GM19463 (cell line): ENCODE results near the gene KCNH8.

ENCODE experiments used
- ATAC-seq: cut with Tn5 transposase; IDR thresholded peaks from one replicate; pipeline ENCODE4 v1.9.1; 2021; ENCODE audit warnings: mild to moderate bottlenecking, moderate library complexity; ENCODE audit not compliant: unreplicated experiment

Gene KCNH8

GRCh38 chr3:19467761-19468160 lies 319.5 kb downstream of the KCNH8 start:
- no peak for ATAC-seq

GRCh38 chr3:19471138-19471537 lies 322.8 kb downstream of the KCNH8 start:
- ATAC-seq, result no peak

GRCh38 chr3:19473971-19474580 lies 325.8 kb downstream of the KCNH8 start:
- ATAC-seq, result no peak

- ATAC-seq, result no peak
These were observed 328.0 kb downstream of the KCNH8 start for GRCh38 chr3:19476281-19476680.

GRCh38 chr3:19485267-19485666 lies 337.0 kb downstream of the KCNH8 start:
- ATAC-seq, result no peak

GRCh38 chr3:19487386-19487785 lies 339.1 kb downstream of the KCNH8 start:
- ATAC-seq, result no peak

GRCh38 chr3:19488939-19489338 lies 340.6 kb downstream of the KCNH8 start:
- no peak for ATAC-seq

- no peak for ATAC-seq
These were observed 341.6 kb downstream of the KCNH8 start for GRCh38 chr3:19489936-19490335.

GRCh38 chr3:19506171-19506570 lies 357.9 kb downstream of the KCNH8 start:
- ATAC-seq, result no peak

- no peak for ATAC-seq
These were observed 374.0 kb downstream of the KCNH8 start for GRCh38 chr3:19522305-19522704.

GRCh38 chr3:19526071-19526470 lies 377.8 kb downstream of the KCNH8 start:
- no peak for ATAC-seq

- ATAC-seq, result no peak
These were observed 379.4 kb downstream of the KCNH8 start for GRCh38 chr3:19527746-19528145.

- no peak for ATAC-seq
These were observed 383.1 kb downstream of the KCNH8 start for GRCh38 chr3:19531426-19531825.

- peak; percentile 49 for ATAC-seq
These were observed 391.4 kb downstream of the KCNH8 start for GRCh38 chr3:19539518-19540392.

GRCh38 chr3:19540464-19540863 lies 392.2 kb downstream of the KCNH8 start:
- ATAC-seq, result peak; percentile 53

GRCh38 chr3:19541284-19541683 lies 393.0 kb downstream of the KCNH8 start:
- no peak for ATAC-seq

- peak; percentile 38 for ATAC-seq
These were observed 395.0 kb downstream of the KCNH8 start for GRCh38 chr3:19543212-19543841.

- ATAC-seq, result no peak
These were observed 399.6 kb downstream of the KCNH8 start for GRCh38 chr3:19547665-19548464.

- ATAC-seq, result peak; percentile 94
These were observed 411.6 kb downstream of the KCNH8 start for GRCh38 chr3:19559724-19560442.

GRCh38 chr3:19573644-19574043 lies 425.3 kb downstream of the KCNH8 start:
- no peak for ATAC-seq
